Activated CD4-positive, alpha-beta T cell treated with anti-CD3 and anti-CD28 coated beads, Interleukin-2, amount 10 ng/mL, durations not matched to agents 24 days and 14 days (primary cell): ENCODE measurements around the gene MT1X. TPM values are rescaled to one million over a fixed set of nuclear protein-coding genes. Genes with fewer than 3 reads are reported as not detected.

ENCODE experiments used
- DNase-seq: peaks from one replicate; pipeline ENCODE4 v3.0.0; 2022
- H3K27ac Mint-ChIP-seq: one replicate; pipeline ENCODE4 v1.8.0; 2022; ENCODE audit warnings: mild to moderate bottlenecking, mixed read lengths
- H3K27me3 Mint-ChIP-seq: one replicate; pipeline ENCODE4 v1.8.0; 2022; ENCODE audit warnings: mixed read lengths
- H3K36me3 Mint-ChIP-seq: one replicate; pipeline ENCODE4 v1.8.0; 2022; ENCODE audit warnings: low read depth, mild to moderate bottlenecking, mixed read lengths
- H3K4me1 Mint-ChIP-seq: one replicate; pipeline ENCODE4 v1.8.0; 2021; ENCODE audit warnings: mixed read lengths
- H3K4me3 Mint-ChIP-seq: one replicate; pipeline ENCODE4 v1.8.0; 2022; ENCODE audit warnings: mild to moderate bottlenecking, moderate library complexity, mixed read lengths
- H3K9me3 Mint-ChIP-seq: one replicate; pipeline ENCODE4 v1.8.0; 2021; ENCODE audit warnings: mixed read lengths
- intact Hi-C: fragments of 100-400 bp; cut with micrococcal nuclease; formaldehyde crosslinking; loops from one replicate; pipeline ENCODE4 v1.15.1; 2023
- total RNA-seq: library from RNA; stranded (reverse); gene quantifications from 2 replicates; pipeline ENCODE4 v1.2.3, GENCODE V29; 2022

Gene MT1X
- 62.7 and 66.9 TPM in 2 replicates for total RNA-seq

DNA sequence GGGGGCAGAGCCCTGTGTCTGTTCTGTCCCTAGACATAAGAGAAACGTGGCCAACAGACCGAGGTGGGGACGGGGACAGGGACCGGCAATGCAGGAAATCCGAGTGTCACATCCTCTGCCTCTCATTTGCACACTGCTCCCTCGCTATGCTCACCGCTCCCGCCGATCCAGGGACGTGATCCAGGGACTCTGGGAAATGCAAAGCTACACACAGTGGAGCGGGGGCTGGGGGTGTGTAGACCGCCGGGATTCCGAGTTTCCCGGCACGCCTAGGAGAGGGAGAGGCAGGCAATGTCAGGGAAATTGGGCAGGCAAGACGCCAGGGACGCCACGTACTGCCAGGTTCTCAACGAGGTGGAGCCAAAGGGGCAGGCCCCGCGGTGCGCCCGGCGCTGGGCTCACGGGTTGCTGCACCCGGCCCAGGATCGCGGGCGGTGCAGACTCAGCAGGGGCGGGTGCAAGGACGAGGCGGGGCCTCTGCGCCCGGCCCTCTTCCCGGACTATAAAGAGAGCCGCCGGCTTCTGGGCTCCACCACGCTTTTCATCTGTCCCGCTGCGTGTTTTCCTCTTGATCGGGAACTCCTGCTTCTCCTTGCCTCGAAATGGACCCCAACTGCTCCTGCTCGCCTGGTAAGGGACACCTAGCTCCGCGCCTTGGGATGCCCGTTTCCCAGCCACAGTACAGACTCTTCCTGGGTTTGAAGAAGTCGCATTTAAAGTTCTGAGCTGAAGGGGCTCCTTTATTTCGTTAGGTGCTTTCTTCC lies at the start of gene MT1X:
Gene MT1X (plus strand): TSS at position 532 of the 764 bp plus-strand sequence. CDS start 71 bp downstream, at position 603.
- peaks cover 21% of the 10 kb centered on the region for H3K4me1 Mint-ChIP-seq
- DNase-seq, result peak; percentile 97
- peaks cover 7% of the 10 kb centered on the region for H3K36me3 Mint-ChIP-seq
- H3K27me3 Mint-ChIP-seq, result no peaks in the 10 kb centered on the region
- peaks cover 3% of the 10 kb centered on the region for H3K9me3 Mint-ChIP-seq
- intact Hi-C loops, result loop anchor here (1.0 to 2.0 kb wide), 5 partner anchors 20 to 105 kb away; partner anchors contain the start of genes MT1F and MT2A
- peak within 1 kb of the TSS; percentile 94 for H3K4me3 Mint-ChIP-seq
- H3K27ac Mint-ChIP-seq, result peak within 1 kb of the TSS; percentile 93

GRCh38 chr16:56632848-56633365 lies 49.4 kb upstream of the MT1X start:
- Mint-ChIP-seq H3K36me3 (peaks cover 3% of the 10 kb centered on the region), H3K4me3 (peak overlapping the region; percentile 66), H3K27ac (no peak overlapping the region), H3K9me3 (no peaks in the 10 kb centered on the region), H3K4me1 (peaks cover 36% of the 10 kb centered on the region), H3K27me3 (peaks cover 76% of the 10 kb centered on the region)
- DNase-seq, result no peak
- intact Hi-C loops, result no loop called here

DNA sequence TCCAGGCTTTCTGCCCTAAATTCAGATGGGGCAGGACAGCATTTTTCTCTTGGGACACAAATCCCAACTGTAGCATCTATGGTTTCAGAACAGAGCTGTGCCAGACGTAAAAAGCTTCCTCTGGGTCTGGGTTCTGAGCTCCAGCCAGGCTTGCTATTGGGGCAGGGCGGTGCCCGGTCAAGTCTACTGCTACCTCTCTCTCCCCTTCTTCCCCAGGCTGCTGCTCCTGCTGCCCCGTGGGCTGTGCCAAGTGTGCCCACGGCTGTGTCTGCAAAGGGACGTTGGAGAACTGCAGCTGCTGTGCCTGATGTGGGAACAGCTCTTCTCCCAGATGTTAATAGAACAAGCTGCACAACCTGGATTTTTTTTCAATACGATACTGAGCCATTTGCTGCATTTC lies 48.7 kb upstream of the MT1X start:
- no peak overlapping the region for H3K4me3 Mint-ChIP-seq
- intact Hi-C loops, result no loop called here

GRCh38 chr16:56634715-56635440 lies 47.4 kb upstream of the MT1X start:
- peaks cover 3% of the 10 kb centered on the region for H3K36me3 Mint-ChIP-seq
- no peak for DNase-seq
- no peak overlapping the region for H3K27ac Mint-ChIP-seq
- intact Hi-C loops, result no loop called here
- H3K9me3 Mint-ChIP-seq, result no peaks in the 10 kb centered on the region
- H3K4me3 Mint-ChIP-seq, result peak overlapping the region; percentile 81
- H3K4me1 Mint-ChIP-seq, result peaks cover 37% of the 10 kb centered on the region
- H3K27me3 Mint-ChIP-seq, result peaks cover 90% of the 10 kb centered on the region

More for the DNA sequence above, 48.7 kb upstream of the MT1X start:
- no peak for DNase-seq
- peaks cover 3% of the 10 kb centered on the region for H3K36me3 Mint-ChIP-seq
- H3K4me1 Mint-ChIP-seq, result peaks cover 38% of the 10 kb centered on the region
- no peaks in the 10 kb centered on the region for H3K9me3 Mint-ChIP-seq
- H3K27ac Mint-ChIP-seq, result no peak overlapping the region
- H3K27me3 Mint-ChIP-seq, result peaks cover 79% of the 10 kb centered on the region

DNA sequence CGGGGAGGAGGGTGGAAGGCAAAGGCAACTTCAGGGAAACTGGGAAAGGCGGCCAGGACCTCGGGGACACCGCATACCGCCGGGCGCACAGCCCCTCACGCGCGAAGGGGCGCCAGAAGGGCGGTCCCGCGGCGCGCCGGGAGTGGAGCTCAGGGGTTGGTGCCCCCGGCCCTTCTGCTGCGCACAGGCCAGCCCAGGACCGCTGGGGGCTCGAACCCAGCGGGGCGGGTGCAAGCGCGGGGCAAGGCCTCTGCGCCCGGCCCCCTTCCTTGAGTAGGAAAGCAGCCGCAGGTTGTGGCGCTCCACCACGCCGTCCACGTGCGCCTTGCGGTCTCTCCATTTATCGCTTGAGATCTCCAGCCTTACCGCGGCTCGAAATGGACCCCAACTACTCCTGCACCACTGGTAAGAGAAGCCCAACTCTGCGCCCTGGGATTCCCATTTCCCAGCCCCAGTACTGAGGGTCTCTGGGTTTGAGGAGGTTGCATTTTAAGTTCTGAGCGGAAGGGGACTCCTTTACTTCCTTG lies 46.8 kb upstream of the MT1X start:
- Mint-ChIP-seq H3K4me1 (peaks cover 31% of the 10 kb centered on the region), H3K27me3 (peaks cover 90% of the 10 kb centered on the region), H3K9me3 (no peaks in the 10 kb centered on the region), H3K27ac (no peak overlapping the region), H3K4me3 (peak overlapping the region; percentile 81), H3K36me3 (peaks cover 3% of the 10 kb centered on the region)
- DNase-seq, result peak; percentile 73
- intact Hi-C loops, result no loop called here

DNA sequence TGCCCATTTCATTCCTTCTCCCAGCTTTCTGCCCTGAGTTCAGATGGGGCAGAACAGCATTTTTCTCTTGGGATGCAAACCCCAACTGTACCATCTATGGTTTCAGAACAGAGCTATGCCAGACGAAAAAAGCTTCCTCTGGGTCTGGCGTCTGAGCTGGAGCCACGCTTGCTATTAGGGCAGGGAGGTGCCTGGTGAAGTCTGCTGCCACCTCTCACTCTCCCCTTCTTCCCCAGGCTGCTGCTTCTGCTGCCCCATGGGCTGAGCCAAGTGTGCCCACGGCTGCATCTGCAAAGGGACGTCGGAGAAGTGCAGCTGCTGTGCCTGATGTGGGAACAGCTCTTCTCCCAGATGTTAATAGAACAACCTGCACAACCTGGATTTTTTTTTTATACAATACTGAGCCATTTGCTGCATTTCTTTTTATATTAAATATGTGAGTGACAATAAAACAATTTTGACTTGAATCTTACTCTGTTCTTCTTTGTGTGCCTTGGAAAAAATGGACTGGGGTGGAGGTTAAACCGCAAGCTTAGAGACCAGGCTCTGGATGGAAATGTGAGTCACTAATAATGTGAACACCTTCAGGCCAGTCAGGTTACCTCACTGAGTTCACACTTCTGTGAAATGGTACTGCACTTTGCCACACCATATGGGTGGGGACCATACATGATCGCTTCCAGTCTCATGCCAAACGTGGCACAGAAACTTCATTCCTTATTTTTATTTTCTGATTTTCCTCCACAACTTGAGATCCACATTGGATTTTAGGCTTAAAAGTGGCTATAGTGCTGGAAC lies 45.5 kb upstream of the MT1X start:
- H3K36me3 Mint-ChIP-seq, result peaks cover 3% of the 10 kb centered on the region
- no peak overlapping the region for H3K27ac Mint-ChIP-seq
- peaks cover 86% of the 10 kb centered on the region for H3K27me3 Mint-ChIP-seq
- intact Hi-C loops, result no loop called here
- H3K9me3 Mint-ChIP-seq, result no peaks in the 10 kb centered on the region
- no peak for DNase-seq
- H3K4me3 Mint-ChIP-seq, result no peak overlapping the region
- H3K4me1 Mint-ChIP-seq, result peaks cover 27% of the 10 kb centered on the region

- peaks cover 30% of the 10 kb centered on the region for H3K4me1 Mint-ChIP-seq
- peak; percentile 81 for DNase-seq
- intact Hi-C loops, result no loop called here
- H3K27me3 Mint-ChIP-seq, result peaks cover 82% of the 10 kb centered on the region
- H3K27ac Mint-ChIP-seq, result no peak within 1 kb of the TSS
- H3K36me3 Mint-ChIP-seq, result peaks cover 3% of the 10 kb centered on the region
- peak within 1 kb of the TSS; percentile 82 for H3K4me3 Mint-ChIP-seq
- H3K9me3 Mint-ChIP-seq, result no peaks in the 10 kb centered on the region
Observed at GRCh38 chr16:56637814-56638750, 44.2 kb upstream of the MT1X start, which contains the start of gene MT1A. Gene MT1A (plus strand): TSS chr16:56638666. CDS start chr16:56638739, 73 bp downstream.

DNA sequence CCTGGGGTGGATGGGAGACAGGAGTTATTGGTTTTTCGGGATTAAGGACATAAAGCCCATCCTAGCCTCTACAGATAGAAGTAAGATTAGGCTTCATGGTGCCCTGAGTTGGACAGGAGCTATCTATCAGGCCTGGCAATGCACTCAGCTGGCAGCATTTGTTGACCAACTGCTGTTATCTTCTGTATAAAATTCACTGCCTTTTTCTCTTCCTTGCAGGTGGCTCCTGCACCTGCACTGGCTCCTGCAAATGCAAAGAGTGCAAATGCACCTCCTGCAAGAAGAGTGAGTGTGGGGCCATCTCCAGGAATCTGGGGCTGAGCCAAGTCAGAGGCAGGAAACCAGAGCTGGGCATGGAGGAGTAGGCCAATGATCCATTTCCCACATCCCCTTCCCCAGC lies 43.2 kb upstream of the MT1X start:
- no peak overlapping the region for H3K4me3 Mint-ChIP-seq
- H3K36me3 Mint-ChIP-seq, result peaks cover 3% of the 10 kb centered on the region
- intact Hi-C loops, result no loop called here
- H3K27ac Mint-ChIP-seq, result no peak overlapping the region
- peaks cover 35% of the 10 kb centered on the region for H3K4me1 Mint-ChIP-seq
- no peaks in the 10 kb centered on the region for H3K9me3 Mint-ChIP-seq
- DNase-seq, result no peak
- peaks cover 74% of the 10 kb centered on the region for H3K27me3 Mint-ChIP-seq

DNA sequence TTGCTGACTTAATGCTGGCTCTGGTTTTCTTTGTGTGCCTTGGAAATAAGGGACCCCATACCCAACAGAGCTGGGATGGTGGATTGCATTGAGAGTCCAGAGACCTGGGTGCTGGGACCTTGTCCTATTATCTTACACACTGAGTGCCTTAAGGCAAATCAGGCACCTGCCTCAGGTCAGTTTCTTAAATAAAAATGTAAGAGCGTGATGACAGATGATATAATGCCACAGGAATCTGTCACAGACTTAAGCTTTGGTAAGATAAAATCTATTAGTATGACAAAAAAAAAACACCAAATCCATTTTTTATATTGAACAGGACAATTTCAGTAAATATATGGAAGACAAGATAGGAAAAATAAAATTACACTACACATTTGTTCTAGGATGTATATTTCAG lies 42.2 kb upstream of the MT1X start:
- intact Hi-C loops, result no loop called here
- no peak overlapping the region for H3K4me3 Mint-ChIP-seq
- H3K36me3 Mint-ChIP-seq, result no peaks in the 10 kb centered on the region
- H3K9me3 Mint-ChIP-seq, result no peaks in the 10 kb centered on the region
- no peak for DNase-seq
- H3K27ac Mint-ChIP-seq, result no peak overlapping the region
- H3K4me1 Mint-ChIP-seq, result peaks cover 34% of the 10 kb centered on the region
- peaks cover 68% of the 10 kb centered on the region for H3K27me3 Mint-ChIP-seq

- peaks cover 68% of the 10 kb centered on the region for H3K27me3 Mint-ChIP-seq
- intact Hi-C loops, result no loop called here
Observed at GRCh38 chr16:56641166-56641565, 41.1 kb upstream of the MT1X start.

GRCh38 chr16:56643080-56643778 lies 39.0 kb upstream of the MT1X start:
- H3K27ac Mint-ChIP-seq, result peak overlapping the region; percentile 53
- H3K36me3 Mint-ChIP-seq, result no peaks in the 10 kb centered on the region
- no peaks in the 10 kb centered on the region for H3K9me3 Mint-ChIP-seq
- intact Hi-C loops, result loop anchor here (1.0 to 2.0 kb wide), 3 partner anchors 20 to 40 kb away; partner anchors contain the start of gene MT1X
- H3K4me3 Mint-ChIP-seq, result peak overlapping the region; percentile 81
- peaks cover 22% of the 10 kb centered on the region for H3K4me1 Mint-ChIP-seq
- peak; percentile 94 for DNase-seq
- peaks cover 61% of the 10 kb centered on the region for H3K27me3 Mint-ChIP-seq

More at GRCh38 chr16:56641166-56641565, 41.1 kb upstream of the MT1X start:
- Mint-ChIP-seq H3K4me3 (no peak overlapping the region), H3K27ac (no peak overlapping the region), H3K36me3 (no peaks in the 10 kb centered on the region), H3K4me1 (peaks cover 27% of the 10 kb centered on the region), H3K9me3 (no peaks in the 10 kb centered on the region)
- no peak for DNase-seq

GRCh38 chr16:56643833-56644232 lies 38.4 kb upstream of the MT1X start:
- Mint-ChIP-seq H3K36me3 (no peaks in the 10 kb centered on the region), H3K4me3 (peak overlapping the region; percentile 81), H3K27ac (peak overlapping the region; percentile 45), H3K9me3 (no peaks in the 10 kb centered on the region), H3K27me3 (peaks cover 62% of the 10 kb centered on the region), H3K4me1 (peaks cover 20% of the 10 kb centered on the region)
- intact Hi-C loops, result loop anchor here (1.0 to 2.0 kb wide), 3 partner anchors 19 to 39 kb away; partner anchors contain the start of gene MT1X
- no peak for DNase-seq
